Hepatocyte (in vitro differentiated cells): ENCODE data around the gene CNOT6L.

Source experiments
- EZH2 ChIP-seq: fragments of 200-600 bp; sonication (generic); IDR thresholded peaks from 2 replicates; pipeline ENCODE4 v1.6.1; 2016; ENCODE audit warnings: antibody characterized with exemption, mild to moderate bottlenecking, borderline replicate concordance
- EZH2phosphoT487 ChIP-seq: fragments of 200-600 bp; sonication (generic); IDR thresholded peaks from one replicate; pipeline ENCODE4 v1.6.1; 2018; ENCODE audit warnings: antibody characterized with exemption, mild to moderate bottlenecking, low read depth, moderate library complexity; ENCODE audit not compliant: unreplicated experiment, severe bottlenecking
- TF ChIP-seq, protein P1 (sequence below): fragments of 200-600 bp; sonication (generic); IDR thresholded peaks from 2 replicates; pipeline ENCODE4 v1.5.1; 2016; ENCODE audit warnings: antibody characterized with exemption, mild to moderate bottlenecking; ENCODE audit not compliant: poor library complexity

DNA sequence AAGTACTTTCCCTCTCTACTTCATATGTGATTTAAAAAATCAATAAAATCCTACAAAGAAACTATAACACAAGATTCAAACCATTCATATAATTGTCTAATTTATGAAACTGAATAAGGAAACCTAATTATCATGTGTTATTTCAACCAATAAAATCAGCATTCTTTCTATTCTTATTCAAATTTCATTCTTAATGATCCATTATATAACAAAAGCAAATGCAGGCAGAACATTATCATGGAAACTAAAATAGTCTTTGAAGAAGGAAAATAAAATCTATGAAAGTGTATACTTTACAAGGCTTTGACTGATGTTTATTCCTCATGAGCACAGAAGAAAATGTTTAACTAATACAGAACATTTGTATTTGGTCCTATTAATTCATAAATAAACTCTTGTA lies 47.6 kb downstream of the CNOT6L start:
- TF ChIP-seq EZH2 (no peak), EZH2phosphoT487 (no peak)
- TF ChIP-seq, protein P1, sequence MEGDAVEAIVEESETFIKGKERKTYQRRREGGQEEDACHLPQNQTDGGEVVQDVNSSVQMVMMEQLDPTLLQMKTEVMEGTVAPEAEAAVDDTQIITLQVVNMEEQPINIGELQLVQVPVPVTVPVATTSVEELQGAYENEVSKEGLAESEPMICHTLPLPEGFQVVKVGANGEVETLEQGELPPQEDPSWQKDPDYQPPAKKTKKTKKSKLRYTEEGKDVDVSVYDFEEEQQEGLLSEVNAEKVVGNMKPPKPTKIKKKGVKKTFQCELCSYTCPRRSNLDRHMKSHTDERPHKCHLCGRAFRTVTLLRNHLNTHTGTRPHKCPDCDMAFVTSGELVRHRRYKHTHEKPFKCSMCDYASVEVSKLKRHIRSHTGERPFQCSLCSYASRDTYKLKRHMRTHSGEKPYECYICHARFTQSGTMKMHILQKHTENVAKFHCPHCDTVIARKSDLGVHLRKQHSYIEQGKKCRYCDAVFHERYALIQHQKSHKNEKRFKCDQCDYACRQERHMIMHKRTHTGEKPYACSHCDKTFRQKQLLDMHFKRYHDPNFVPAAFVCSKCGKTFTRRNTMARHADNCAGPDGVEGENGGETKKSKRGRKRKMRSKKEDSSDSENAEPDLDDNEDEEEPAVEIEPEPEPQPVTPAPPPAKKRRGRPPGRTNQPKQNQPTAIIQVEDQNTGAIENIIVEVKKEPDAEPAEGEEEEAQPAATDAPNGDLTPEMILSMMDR, result no peak
